Kidney (tissue), 14 donors: ENCODE data around the gene TEX19. TPM values are rescaled to one million over a fixed set of nuclear protein-coding genes. Genes with fewer than 3 reads are reported as not detected.

Experiments
- DNase-seq, 5 donors: peaks; one replicate each; pipeline ENCODE4 v3.0.0-alpha.2; 2013 to 2020
- FAIRE-seq: peaks from 2 replicates; lab custom pipeline; 2012; peaks lifted over from hg19 to GRCh38; lab: Jason Lieb, UNC
- H3K27ac ChIP-seq, 2 donors: one replicate each; pipeline ENCODE4 v1.7.0; 2013; ENCODE audit warnings: low read depth in 2 of 2, low read length in 2 of 2, inconsistent platforms in 1 of 2
- H3K27me3 ChIP-seq: one replicate; pipeline ENCODE4 v1.7.1; 2013; ENCODE audit warnings: low read length, inconsistent platforms; ENCODE audit not compliant: control insufficient read depth, insufficient read depth
- H3K36me3 ChIP-seq, 3 donors: one replicate each; pipeline versions ENCODE4 v1.7.0 to v1.7.1; 2013; ENCODE audit warnings: low read length in 3 of 3, control low read depth in 1 of 3, inconsistent platforms in 1 of 3; ENCODE audit not compliant: insufficient read depth in 3 of 3, control insufficient read depth in 2 of 3
- H3K4me1 ChIP-seq, 3 donors: one replicate each; pipeline versions ENCODE4 v1.7.0 to v1.7.1; 2013; ENCODE audit warnings: low read length in 3 of 3, inconsistent platforms in 1 of 3, low read depth in 1 of 3; ENCODE audit not compliant: control insufficient read depth in 2 of 3, insufficient read depth in 2 of 3
- H3K4me3 ChIP-seq, 3 donors: one replicate each; pipeline versions ENCODE4 v1.7.0 to v1.8.1; 2013; ENCODE audit warnings: low read length in 3 of 3, control low read depth in 1 of 3, inconsistent platforms in 1 of 3
- H3K9ac ChIP-seq, 3 donors: one replicate each; pipeline versions ENCODE4 v1.7.0 to v1.7.1; 2013; ENCODE audit warnings: low read length in 3 of 3, control low read depth in 1 of 3, inconsistent platforms in 1 of 3
- H3K9me3 ChIP-seq, 3 donors: one replicate each; pipeline versions ENCODE4 v1.7.0 to v1.7.1; 2013; ENCODE audit warnings: low read length in 3 of 3, control low read depth in 1 of 3, inconsistent platforms in 1 of 3; ENCODE audit not compliant: control insufficient read depth in 2 of 3, insufficient read depth in 1 of 3
- intact Hi-C: fragments of 100-400 bp; cut with DNase I; formaldehyde crosslinking; loops from one replicate; pipeline ENCODE4 v1.11.1; 2022
- polyA plus RNA-seq: library from polyadenylated mRNA; stranded (reverse); fragments of 350-450 nt; fragmentation: Illumina TruSeq; extraction: RNeasy Lipid Tissue Mini Kit (QIAGEN cat#74804); gene quantifications from one replicate; pipeline ENCODE4 v1.2.3, GENCODE V29; 2014; ENCODE audit warnings: low read depth, low replicate concordance; ENCODE audit not compliant: insufficient read depth
- total RNA-seq: library from RNA; stranded (reverse); fragmentation: NEBNext Ultra II Directional; extraction: Animal tissue kit (Norgen Biotek cat#: 25700); gene quantifications from one replicate; pipeline ENCODE4 v1.2.1, GENCODE V29; 2021
- TF ChIP-seq, protein P1 (sequence below): IDR thresholded peaks from 3 replicates; pipeline ENCODE4 v1.5.1; 2012; ENCODE audit warnings: mild to moderate bottlenecking, moderate library complexity, borderline replicate concordance; ENCODE audit not compliant: insufficient read depth; ENCODE audit errors: extremely low read depth
- donor health status: control.
- donor health status: control.
- donor health status: control.
- donor health status: control.
- donor health status: control.
- donor health status: DM: yes; HTN: yes; CAD: no.
- donor health status: Normal renal cell carcinoma (clear cell type).

Gene TEX19
- total and polyA plus RNA-seq, 2 donors from 2014 or later, result not detected

DNA sequence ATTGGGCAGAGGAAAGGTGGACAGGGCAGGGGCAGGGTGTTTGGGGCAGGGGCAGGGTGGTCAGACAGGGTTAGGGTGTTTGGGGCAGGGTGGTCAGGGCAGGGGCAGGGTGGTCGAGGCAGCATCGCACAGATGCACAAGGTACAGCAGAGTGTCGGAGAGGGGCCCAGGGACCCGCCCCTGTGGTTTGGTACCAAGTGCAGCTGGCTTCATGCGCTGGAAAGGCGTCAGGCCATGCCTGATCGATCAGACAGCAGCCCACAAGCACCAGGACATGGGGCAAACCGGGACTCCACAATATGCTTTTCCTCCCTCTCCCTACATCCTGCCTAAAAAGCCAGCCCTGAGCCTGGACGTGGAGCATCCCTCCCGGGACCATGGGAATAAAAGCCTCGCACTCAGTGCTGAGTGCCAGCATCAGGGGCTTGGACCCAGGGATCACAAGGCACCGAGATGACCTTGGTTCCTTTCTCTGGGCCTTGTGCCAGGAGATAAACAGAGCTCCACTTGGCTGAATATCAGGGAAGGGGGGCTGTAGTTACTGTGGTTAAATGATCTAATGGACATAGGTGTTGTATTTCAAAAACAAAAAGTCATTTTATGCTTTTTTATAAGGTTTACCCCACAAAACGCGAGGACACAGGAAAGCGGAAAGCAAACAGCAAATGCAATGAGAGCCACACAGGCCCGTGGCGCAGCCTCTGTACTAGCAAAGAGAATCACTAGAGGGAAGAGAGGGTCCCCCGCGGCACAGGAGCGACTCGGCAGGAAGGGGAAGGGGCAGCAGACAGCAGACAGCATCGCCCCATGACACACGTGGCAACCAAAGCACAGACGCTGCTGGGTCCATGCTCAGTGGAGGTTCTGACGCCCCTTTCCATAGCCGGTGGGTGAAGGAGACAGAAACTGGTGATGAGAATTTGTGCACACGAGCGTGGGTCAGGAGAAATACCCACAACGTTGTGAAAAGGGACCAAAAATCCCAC, 53.8 kb downstream of the TEX19 start:
- FAIRE-seq, result no peak
- no peak overlapping the region for H3K27ac ChIP-seq
- intact Hi-C loops, result no loop called here

More for the DNA sequence above, 53.8 kb downstream of the TEX19 start:
- H3K27me3 ChIP-seq, result no peaks in the 10 kb centered on the region
- H3K9me3 ChIP-seq, result no peaks in the 10 kb centered on the region
- DNase-seq, result peak in 1 of 5 donors; percentile 48
- H3K36me3 ChIP-seq, result peaks cover 0 to 4% (median 0%) of the 10 kb centered on the region in 3 donors
- TF ChIP-seq, protein P1, sequence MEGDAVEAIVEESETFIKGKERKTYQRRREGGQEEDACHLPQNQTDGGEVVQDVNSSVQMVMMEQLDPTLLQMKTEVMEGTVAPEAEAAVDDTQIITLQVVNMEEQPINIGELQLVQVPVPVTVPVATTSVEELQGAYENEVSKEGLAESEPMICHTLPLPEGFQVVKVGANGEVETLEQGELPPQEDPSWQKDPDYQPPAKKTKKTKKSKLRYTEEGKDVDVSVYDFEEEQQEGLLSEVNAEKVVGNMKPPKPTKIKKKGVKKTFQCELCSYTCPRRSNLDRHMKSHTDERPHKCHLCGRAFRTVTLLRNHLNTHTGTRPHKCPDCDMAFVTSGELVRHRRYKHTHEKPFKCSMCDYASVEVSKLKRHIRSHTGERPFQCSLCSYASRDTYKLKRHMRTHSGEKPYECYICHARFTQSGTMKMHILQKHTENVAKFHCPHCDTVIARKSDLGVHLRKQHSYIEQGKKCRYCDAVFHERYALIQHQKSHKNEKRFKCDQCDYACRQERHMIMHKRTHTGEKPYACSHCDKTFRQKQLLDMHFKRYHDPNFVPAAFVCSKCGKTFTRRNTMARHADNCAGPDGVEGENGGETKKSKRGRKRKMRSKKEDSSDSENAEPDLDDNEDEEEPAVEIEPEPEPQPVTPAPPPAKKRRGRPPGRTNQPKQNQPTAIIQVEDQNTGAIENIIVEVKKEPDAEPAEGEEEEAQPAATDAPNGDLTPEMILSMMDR, result no peak
- H3K9ac ChIP-seq, result no peak overlapping the region
- H3K4me1 ChIP-seq, result peaks cover 0 to 3% (median 2%) of the 10 kb centered on the region in 3 donors
- no peak overlapping the region for H3K4me3 ChIP-seq

Other genes with a start within 250 kb of the TEX19 start
- gene CCDC57, start 146.4 kb upstream of the TEX19 start, total RNA-seq, result 79.4 TPM
- gene CCDC57, start 146.4 kb upstream of the TEX19 start, polyA plus RNA-seq, result 46.7 TPM
- gene SLC16A3, start 130.2 kb upstream of the TEX19 start, total RNA-seq, result 85.7 TPM
- 28.8 TPM for gene SLC16A3, start 130.2 kb upstream of the TEX19 start, polyA plus RNA-seq
- gene CSNK1D, start 85.5 kb upstream of the TEX19 start, total RNA-seq, result 160 TPM
- 69.7 TPM for gene CSNK1D, start 85.5 kb upstream of the TEX19 start, polyA plus RNA-seq
- 9.2 TPM for gene CD7, start 41.6 kb upstream of the TEX19 start, total RNA-seq
- 1.0 TPM for gene CD7, start 41.6 kb upstream of the TEX19 start, polyA plus RNA-seq
- gene SECTM1, start 25.5 kb upstream of the TEX19 start, total RNA-seq, result 87.5 TPM
- gene SECTM1, start 25.5 kb upstream of the TEX19 start, polyA plus RNA-seq, result 15.4 TPM
- gene UTS2R, start 12.5 kb downstream of the TEX19 start, total RNA-seq, result not detected
- not detected for gene UTS2R, start 12.5 kb downstream of the TEX19 start, polyA plus RNA-seq
- 39.2 TPM for gene HEXD, start 59.1 kb downstream of the TEX19 start, total RNA-seq
- gene HEXD, start 59.1 kb downstream of the TEX19 start, polyA plus RNA-seq, result 42.0 TPM
- 36.1 TPM for gene OGFOD3, start 59.3 kb downstream of the TEX19 start, total RNA-seq
- 27.8 TPM for gene OGFOD3, start 59.3 kb downstream of the TEX19 start, polyA plus RNA-seq
- gene CYBC1, start 91.5 kb downstream of the TEX19 start, total RNA-seq, result 139 TPM
- 38.2 TPM for gene CYBC1, start 91.5 kb downstream of the TEX19 start, polyA plus RNA-seq
- gene NARF, start 99.5 kb downstream of the TEX19 start, total RNA-seq, result 45.8 TPM
- gene NARF, start 99.5 kb downstream of the TEX19 start, polyA plus RNA-seq, result 29.1 TPM
- 37.9 TPM for gene FOXK2, start 160.5 kb downstream of the TEX19 start, total RNA-seq
- gene FOXK2, start 160.5 kb downstream of the TEX19 start, polyA plus RNA-seq, result 13.5 TPM